Motor neuron (in vitro differentiated cells): Measurements from ENCODE around the gene PRKCH. TPM values are rescaled to one million over a fixed set of nuclear protein-coding genes. Genes with fewer than 3 reads are reported as not detected.

Source experiments
- ATAC-seq, 8 experiments: fragments of 200-7000 bp; cut with Tn5 transposase; replicated peaks in 6 of 8; 2 replicates each; pipeline ENCODE4 v1.8.0; 2021; ENCODE audit warnings: mild to moderate bottlenecking in 8 of 8, moderate library complexity in 8 of 8
- H3K27ac ChIP-seq, 2 donors: fragments of 250-450 bp; sonication (Bioruptor Pico); 2 replicates each; pipeline ENCODE4 v1.9.0; 2021; ENCODE audit warnings: antibody characterized with exemption in 2 of 2, mild to moderate bottlenecking in 2 of 2, moderate library complexity in 1 of 2
- H3K4me1 ChIP-seq, 2 donors: fragments of 250-450 bp; sonication (Bioruptor Pico); replicated peaks in 1 of 2; 2 replicates each; pipeline ENCODE4 v1.6.1; 2021; ENCODE audit warnings: antibody characterized with exemption in 2 of 2, mild to moderate bottlenecking in 2 of 2, moderate library complexity in 1 of 2
- H3K4me3 ChIP-seq, 5 donors: fragments of 250-450 bp; sonication (Bioruptor Pico); 2 replicates each; pipeline ENCODE4 v1.9.0; 2021; ENCODE audit warnings: antibody characterized with exemption in 5 of 5, mild to moderate bottlenecking in 5 of 5, moderate library complexity in 4 of 5
- WGBS, 10 experiments: fragments of 450-650 bp; shearing (Covaris generic); methylation state at CpG; one replicate each; pipeline ENCODE4 v1.0.0; 2022; 5-methylcytosine and 5-hydroxymethylcytosine counted together
- in situ Hi-C, 9 experiments: fragments of 400-800 bp; cut with MboI; loops; one replicate each; pipeline ENCODE4 v1.15.0; 2021; ENCODE audit warnings: low sequenced_read_pairs in 9 of 9, low pct_unique_long_range_greater_than_20kb in 2 of 9; ENCODE audit not compliant: unreplicated experiment in 9 of 9
- total RNA-seq, 8 experiments: library from RNA; unstranded; fragments of 300-600 nt; gene quantifications; 2 replicates each; pipeline versions ENCODE4 v1.2.3 to v1.2.4, GENCODE V29; 2022

Gene PRKCH
- total RNA-seq, 8 experiments from 2014 or later = 0.33 to 12.9 (median 1.6) TPM

DNA sequence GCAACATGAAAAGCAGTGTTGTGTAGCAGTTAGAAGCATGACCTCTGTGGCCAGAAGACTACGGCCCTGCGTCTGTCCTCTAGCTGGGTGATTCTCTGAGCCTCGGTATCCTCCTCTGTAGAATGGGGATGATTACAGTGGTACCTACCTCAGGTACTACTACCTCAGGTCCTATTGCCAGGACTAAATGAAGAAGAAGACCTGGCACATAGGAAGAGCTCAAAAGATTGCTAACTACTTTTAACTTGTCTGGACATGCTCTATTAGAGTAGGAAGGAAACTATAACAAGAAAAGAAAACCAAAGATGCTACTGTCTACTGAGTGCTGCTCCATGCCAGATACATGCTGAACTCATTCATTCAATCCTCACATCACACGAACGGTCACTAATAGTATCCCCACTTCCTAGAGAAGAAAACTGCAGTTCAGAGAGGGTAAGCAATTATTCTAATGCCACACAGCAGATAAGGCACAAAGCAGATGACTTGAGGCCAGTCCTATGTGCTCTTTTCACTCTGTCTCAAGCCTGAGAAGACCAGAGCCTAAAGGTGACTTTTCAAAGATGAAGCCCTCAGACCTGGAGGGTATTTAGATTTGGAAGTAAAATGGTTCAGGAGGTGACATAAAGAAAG, 265.8 kb downstream of the PRKCH start:
- Histone ChIP-seq H3K27ac (no peak overlapping the region), H3K4me1 (peaks cover 3 to 7% of the 10 kb centered on the region in 2 donors), H3K4me3 (no peak overlapping the region)
- in situ Hi-C loops = no loop called here
- 82 to 100% (median 100%) methylated on average over 1 to 4 of the region's 5 CpGs; no CpG with 5 or more reads in 4 of the 10 experiments for WGBS, 10 experiments
- no peak for ATAC-seq

DNA sequence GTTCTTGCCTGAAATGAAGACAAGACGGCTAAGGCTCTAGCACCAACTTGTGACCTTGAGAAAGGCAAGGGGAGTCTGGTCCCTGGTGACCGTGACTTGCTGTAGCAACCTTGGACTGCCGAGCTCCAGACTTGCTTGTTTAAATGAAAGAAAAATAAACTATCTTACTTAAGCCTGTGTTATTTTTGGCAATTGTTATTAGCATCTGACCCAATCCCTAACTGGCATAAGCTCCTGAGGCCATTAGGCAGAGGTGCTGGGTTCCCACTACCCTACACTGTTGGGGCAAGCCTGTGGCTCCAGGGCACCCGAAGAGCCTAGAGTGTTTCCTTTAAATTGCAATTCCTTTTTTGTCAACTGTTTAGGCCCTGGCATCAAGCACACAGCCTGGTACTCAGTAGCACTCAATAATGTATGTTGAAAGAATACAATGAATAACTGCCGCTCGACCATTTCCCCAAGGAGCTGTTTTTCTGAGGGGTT, 267.1 kb downstream of the PRKCH start:
- 59 to 100% (median 82%) methylated on average over 1 to 5 of the region's 6 CpGs; no CpG with 5 or more reads in 3 of the 10 experiments for WGBS, 10 experiments
- in situ Hi-C loops = no loop called here

DNA sequence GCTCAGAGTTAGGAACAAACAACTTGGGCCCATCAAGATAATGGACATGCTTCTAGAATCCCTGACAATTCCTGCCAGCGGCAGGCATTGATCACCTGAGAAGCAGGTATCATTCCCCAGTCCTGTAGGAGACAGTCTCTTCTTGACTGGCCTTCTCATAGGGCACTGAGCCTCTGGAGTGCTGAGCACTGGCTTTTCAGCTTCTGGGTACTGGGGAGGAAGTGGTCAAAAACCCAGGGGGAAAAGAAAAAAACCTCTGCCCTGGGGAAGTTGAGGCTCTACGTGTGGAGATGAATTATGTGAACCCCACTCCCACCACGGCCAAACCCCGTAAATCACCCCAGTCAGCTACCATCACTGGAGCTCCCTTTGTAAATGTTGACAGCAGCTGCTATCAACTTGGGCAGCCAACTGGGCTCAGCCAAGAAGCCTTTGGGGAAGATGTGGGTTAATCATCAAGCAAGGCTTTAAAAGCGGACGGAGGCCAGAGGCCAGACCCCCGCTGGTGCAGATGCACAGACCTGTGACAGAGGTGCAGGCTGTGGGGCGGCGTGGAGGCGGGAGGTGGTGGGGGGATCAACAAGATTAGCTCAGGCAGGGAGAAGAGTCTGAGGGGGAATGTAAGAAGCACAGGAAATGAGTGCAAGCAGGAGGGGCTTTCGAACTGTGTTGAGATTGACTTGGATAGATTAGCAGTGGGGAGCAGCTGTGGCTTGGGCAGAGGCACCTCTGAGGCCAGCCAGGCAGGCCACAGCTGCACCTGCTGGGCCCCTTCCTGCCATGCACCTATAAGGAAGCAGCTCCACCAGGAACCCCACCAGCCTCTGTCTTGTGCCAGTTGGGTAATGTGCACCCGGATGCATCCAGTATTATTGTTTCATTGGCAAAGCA, 268.6 kb downstream of the PRKCH start:
- Histone ChIP-seq H3K27ac (no peak overlapping the region), H3K4me1 (peaks cover 3 to 7% of the 10 kb centered on the region in 2 donors), H3K4me3 (no peak overlapping the region)
- peak in 5 of 8 experiments; percentile 26 to 32 (median 29) for ATAC-seq
- 43 to 100% (median 60%) methylated on average over 1 to 8 of the region's 12 CpGs; no CpG with 5 or more reads in 3 of the 10 experiments for WGBS, 10 experiments
- in situ Hi-C loops = no loop called here

More for the DNA sequence above, 267.1 kb downstream of the PRKCH start:
- Histone ChIP-seq H3K27ac (no peak overlapping the region), H3K4me1 (peaks cover 3 to 7% of the 10 kb centered on the region in 2 donors), H3K4me3 (no peak overlapping the region)
- ATAC-seq = no peak

DNA sequence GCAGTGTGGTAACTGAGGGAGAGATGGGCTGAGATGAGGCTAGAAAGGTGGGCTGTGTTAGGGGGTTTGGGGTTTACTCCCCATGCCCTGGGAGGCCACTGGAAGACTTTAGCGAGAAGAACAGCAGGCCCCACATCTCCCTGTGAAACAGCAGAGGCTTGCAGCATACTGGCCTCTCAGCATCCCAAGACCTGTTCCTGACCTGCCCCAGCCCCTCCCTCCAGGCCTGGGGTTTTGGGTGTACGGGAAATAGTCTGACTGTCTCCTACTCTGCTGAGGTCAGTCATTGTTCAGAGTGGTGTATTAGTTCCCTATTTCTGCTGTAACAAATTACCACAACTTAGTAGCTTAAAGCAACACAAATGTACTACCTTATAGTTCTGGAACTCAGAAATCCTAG, 270.5 kb downstream of the PRKCH start:
- no peak for ATAC-seq
- Histone ChIP-seq H3K4me1 (peaks cover 4 to 7% of the 10 kb centered on the region in 2 donors), H3K27ac (no peak overlapping the region), H3K4me3 (no peak overlapping the region)
- in situ Hi-C loops = no loop called here
- 80 to 100% (median 100%) methylated on average over 1 of the region's 2 CpGs; no CpG with 5 or more reads in 5 of the 10 experiments for WGBS, 10 experiments

DNA sequence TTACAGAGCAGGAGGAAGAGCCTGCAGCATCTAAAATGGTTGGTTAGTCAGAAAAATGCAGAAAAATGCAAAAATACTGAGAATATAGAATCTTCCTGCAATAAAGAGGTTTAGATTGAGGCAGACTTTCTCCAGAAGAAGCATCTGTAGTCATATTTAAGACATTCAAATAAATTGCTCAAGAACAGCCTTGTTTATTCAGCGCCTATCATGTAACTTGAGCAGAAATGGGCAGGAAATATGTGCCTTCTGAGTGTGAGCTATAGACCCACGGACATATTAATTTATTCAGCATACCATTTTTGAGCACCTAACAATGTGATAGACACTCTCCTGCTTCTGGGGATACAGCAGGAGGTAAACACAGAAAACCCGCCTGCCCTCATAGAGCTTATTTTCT, 272.0 kb downstream of the PRKCH start:
- in situ Hi-C loops = no loop called here
- H3K4me1 ChIP-seq = peaks cover 7 to 12% of the 10 kb centered on the region in 2 donors
- H3K27ac ChIP-seq = no peak overlapping the region
- WGBS, 10 experiments = 54 to 100% (median 82%) methylated on average over 1 to 3 of the region's 3 CpGs; no CpG with 5 or more reads in 2 of the 10 experiments
- no peak overlapping the region for H3K4me3 ChIP-seq
- ATAC-seq = no peak

DNA sequence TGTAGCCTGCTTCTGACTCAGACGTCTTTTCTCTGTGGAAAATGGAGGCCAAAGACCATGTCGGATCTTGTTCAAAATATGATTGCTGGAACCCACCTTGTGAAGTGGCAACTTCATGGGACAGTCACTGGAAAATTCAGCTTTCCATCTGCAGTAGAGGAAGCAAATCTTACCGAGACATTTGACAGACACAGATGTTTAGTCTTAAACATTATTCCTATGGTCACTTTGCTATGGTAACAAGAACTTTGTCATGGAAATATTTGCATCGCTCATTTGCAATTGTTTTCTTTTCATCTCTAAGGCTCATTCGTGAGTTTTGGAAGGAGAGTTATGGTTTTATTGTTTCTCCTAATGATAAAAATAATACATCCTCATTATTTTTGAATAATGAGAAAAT, 275.6 kb downstream of the PRKCH start:
- Histone ChIP-seq H3K4me1 (peaks cover 5 to 10% of the 10 kb centered on the region in 2 donors), H3K27ac (no peak overlapping the region), H3K4me3 (no peak overlapping the region)
- ATAC-seq = peak in 3 of 8 experiments; percentile 71 to 87 (median 82)
- 7 to 52% (median 35%) methylated on average over 3 to 5 of the region's 5 CpGs for WGBS, 10 experiments
- in situ Hi-C loops = no loop called here

DNA sequence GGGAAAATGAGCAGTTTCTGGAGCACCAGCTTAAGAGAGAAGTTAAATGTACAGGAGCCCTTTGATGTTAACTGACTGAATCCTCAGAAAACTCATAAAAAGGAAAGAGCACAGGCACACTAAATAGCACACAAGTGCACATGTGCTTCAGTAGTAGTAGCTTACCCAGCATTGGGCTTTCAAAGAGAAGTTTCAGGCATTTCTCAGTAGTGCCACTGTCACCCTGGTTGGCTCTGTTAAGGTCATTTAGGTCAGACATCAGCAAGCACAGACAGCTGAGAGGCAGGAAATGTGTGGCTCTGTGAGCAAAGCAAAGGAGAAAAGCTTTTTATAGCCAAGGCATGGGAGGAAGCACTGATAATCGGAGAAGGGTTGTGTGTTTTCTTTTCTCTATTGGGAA, 277.6 kb downstream of the PRKCH start:
- Histone ChIP-seq H3K4me1 (peaks cover 14 to 17% of the 10 kb centered on the region in 2 donors), H3K4me3 (no peak overlapping the region), H3K27ac (no peak overlapping the region)
- 11 to 100% (median 46%) methylated on average over 1 of the region's 1 CpG; no CpG with 5 or more reads in 2 of the 10 experiments for WGBS, 10 experiments
- in situ Hi-C loops = no loop called here
- ATAC-seq = no peak

DNA sequence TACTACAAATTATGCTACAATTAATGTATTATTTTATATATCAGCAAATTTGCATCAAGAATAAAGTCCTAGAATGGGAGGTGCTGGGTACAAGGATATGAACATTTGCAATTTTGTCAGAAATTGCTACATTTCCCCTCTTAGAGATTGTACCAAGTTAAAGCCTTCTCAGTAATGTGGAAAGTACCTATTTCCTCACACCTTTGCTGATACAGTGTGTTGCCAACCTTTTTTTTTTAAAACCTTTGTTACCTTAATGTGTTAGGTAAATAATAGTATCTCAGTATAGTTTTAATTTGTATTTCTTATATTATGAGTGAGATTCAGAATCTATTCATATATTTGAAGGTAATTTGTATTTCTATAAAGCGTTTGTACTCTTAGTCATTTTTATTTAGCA, 278.6 kb downstream of the PRKCH start:
- no peak overlapping the region for H3K27ac ChIP-seq
- H3K4me3 ChIP-seq = no peak overlapping the region
- WGBS, 10 experiments = 79 to 100% (median 93%) methylated on average over 1 of the region's 1 CpG; no CpG with 5 or more reads in 2 of the 10 experiments
- in situ Hi-C loops = no loop called here
- no peak for ATAC-seq
- H3K4me1 ChIP-seq = peaks cover 14 to 17% of the 10 kb centered on the region in 2 donors

Other genes starting within 250 kb of the PRKCH start
- gene TMEM30B, start 40.2 kb upstream of the PRKCH start, total RNA-seq = under 1 TPM; 0.04 to 0.42 (median 0.14) TPM